GM23338 (cell line): ENCODE measurements around the gene ACSF3. TPM values are rescaled to one million over a fixed set of nuclear protein-coding genes. Genes with fewer than 3 reads are reported as not detected.

Source experiments
- ATAC-seq: fragments of 200-7000 bp; cut with Tn5 transposase; 3 replicates; pipeline ENCODE4 v1.9.1; 2020
- DNase-seq: peaks from one replicate; pipeline ENCODE4 v3.0.0-alpha.2; 2015; ENCODE audit warnings: low spot score
- H2AFZ ChIP-seq: fragments of 200-600 bp; sonication (generic); 2 replicates; pipeline ENCODE4 v1.8.0; 2016; ENCODE audit warnings: antibody characterized with exemption, mild to moderate bottlenecking, moderate library complexity
- H3F3A ChIP-seq: fragments of 200-600 bp; sonication (generic); replicated peaks from 2 replicates; pipeline ENCODE4 v1.8.0; 2017; ENCODE audit warnings: antibody characterized with exemption, mixed run types, low read depth
- H3K27ac ChIP-seq: fragments of 200-600 bp; sonication (generic); 2 replicates; pipeline ENCODE4 v1.6.1; 2016; ENCODE audit warnings: low read depth
- H3K27me3 ChIP-seq: fragments of 200-600 bp; sonication (generic); 2 replicates; pipeline ENCODE4 v1.8.0; 2016; ENCODE audit warnings: mild to moderate bottlenecking, mixed run types, moderate library complexity; ENCODE audit not compliant: insufficient read depth
- H3K36me3 ChIP-seq: fragments of 200-600 bp; sonication (generic); 2 replicates; pipeline ENCODE4 v1.8.0; 2016; ENCODE audit warnings: mild to moderate bottlenecking; ENCODE audit not compliant: insufficient read depth
- H3K4me1 ChIP-seq: fragments of 200-600 bp; sonication (generic); 2 replicates; pipeline ENCODE4 v1.8.0; 2016; ENCODE audit warnings: mild to moderate bottlenecking, moderate library complexity; ENCODE audit not compliant: insufficient read depth
- H3K4me2 ChIP-seq: fragments of 200-600 bp; sonication (generic); 2 replicates; pipeline ENCODE4 v1.7.1; 2017; ENCODE audit warnings: mixed run types
- H3K4me3 ChIP-seq: fragments of 200-600 bp; sonication (generic); 2 replicates; pipeline ENCODE4 v1.6.1; 2016; ENCODE audit warnings: mixed run types
- H3K79me2 ChIP-seq: fragments of 200-600 bp; sonication (generic); replicated peaks from 2 replicates; pipeline ENCODE4 v1.8.0; 2017; ENCODE audit warnings: mild to moderate bottlenecking; ENCODE audit not compliant: insufficient read depth
- H3K9me2 ChIP-seq: fragments of 200-600 bp; sonication (generic); 2 replicates; pipeline ENCODE4 v1.8.0; 2017; ENCODE audit not compliant: insufficient read depth
- H4K20me1 ChIP-seq: fragments of 200-600 bp; sonication (generic); replicated peaks from 2 replicates; pipeline ENCODE4 v1.8.0; 2017; ENCODE audit warnings: mild to moderate bottlenecking; ENCODE audit not compliant: insufficient read depth
- H3K27ac Mint-ChIP-seq: 2 replicates; pipeline ENCODE4 v1.8.0; 2020; ENCODE audit warnings: inconsistent platforms, mild to moderate bottlenecking, moderate library complexity, mixed read lengths
- H3K27me3 Mint-ChIP-seq: 3 replicates; pipeline ENCODE4 v1.8.0; 2022; ENCODE audit warnings: low read depth, mild to moderate bottlenecking, moderate library complexity, mixed read lengths, inconsistent platforms; ENCODE audit not compliant: insufficient read depth, poor library complexity
- H3K36me3 Mint-ChIP-seq: 3 replicates; pipeline ENCODE4 v1.8.0; 2021; ENCODE audit warnings: low read depth, mild to moderate bottlenecking, inconsistent platforms, moderate library complexity, mixed read lengths
- H3K4me1 Mint-ChIP-seq: 3 replicates; pipeline ENCODE4 v1.8.0; 2020; ENCODE audit warnings: mild to moderate bottlenecking, inconsistent platforms, mixed read lengths
- H3K4me3 Mint-ChIP-seq: 3 replicates; pipeline ENCODE4 v1.8.0; 2021; ENCODE audit warnings: moderate library complexity, mild to moderate bottlenecking, inconsistent platforms, mixed read lengths
- H3K9me3 Mint-ChIP-seq: 3 replicates; pipeline ENCODE4 v1.8.0; 2020; ENCODE audit warnings: moderate library complexity, mild to moderate bottlenecking, inconsistent platforms, mixed read lengths
- CREB1 ChIP-seq: fragments of 250-450 bp; sonication (Bioruptor Pico); IDR thresholded peaks from 2 replicates; pipeline ENCODE4 v1.5.0; 2020; ENCODE audit warnings: low read depth, mild to moderate bottlenecking, moderate library complexity
- ETS1 ChIP-seq: IDR thresholded peaks from 2 replicates; pipeline ENCODE4 v1.6.1; 2016; ENCODE audit warnings: antibody characterized with exemption
- EZH2 ChIP-seq: fragments of 200-600 bp; sonication (generic); IDR thresholded peaks from one replicate; pipeline ENCODE4 v1.8.0; 2017; ENCODE audit warnings: antibody characterized with exemption, mild to moderate bottlenecking, low read depth; ENCODE audit not compliant: unreplicated experiment
- JUNB ChIP-seq: IDR thresholded peaks from one replicate; pipeline ENCODE4 v1.6.1; 2016; ENCODE audit warnings: antibody characterized with exemption; ENCODE audit not compliant: unreplicated experiment
- NANOG ChIP-seq: IDR thresholded peaks from 2 replicates; pipeline ENCODE4 v1.6.1; 2016; ENCODE audit warnings: antibody characterized with exemption, borderline replicate concordance
- REST ChIP-seq: IDR thresholded peaks from one replicate; pipeline ENCODE4 v1.6.1; 2018; ENCODE audit warnings: antibody characterized with exemption; ENCODE audit not compliant: unreplicated experiment
- ZNF331 ChIP-seq: fragments of 250-450 bp; sonication (Bioruptor Pico); IDR thresholded peaks from 2 replicates; pipeline ENCODE4 v1.5.0; 2020; ENCODE audit warnings: low read depth, mild to moderate bottlenecking, moderate library complexity
- polyA plus RNA-seq: library from polyadenylated mRNA; unstranded; fragments of >200 nt; fragmentation: Nextera tagmentation; extraction: Ambion mirVana; gene quantifications from 2 replicates; pipeline ENCODE4 v1.2.1, GENCODE V29; 2016
- total RNA-seq: library from RNA; depleted of rRNA; stranded (reverse); fragments of >200 nt; shearing (Covaris generic); gene quantifications from 2 replicates; pipeline ENCODE4 v1.2.3, GENCODE V29; 2014
- TF ChIP-seq, protein P1 (sequence below), 2 experiments: fragments of 200-600 bp in 1 of 2; sonication (generic) in 1 of 2; conservative IDR thresholded peaks; 2 replicates each; pipeline versions ENCODE4 v1.5.1 to v1.6.1; 2016 to 2017; ENCODE audit warnings: antibody characterized with exemption in 2 of 2, low read depth in 2 of 2, mild to moderate bottlenecking in 2 of 2, moderate library complexity in 1 of 2

The ACSF3 gene
- total and polyA plus RNA-seq, 2 experiments from 2014 or later = 12.8 to 23.1 TPM

DNA sequence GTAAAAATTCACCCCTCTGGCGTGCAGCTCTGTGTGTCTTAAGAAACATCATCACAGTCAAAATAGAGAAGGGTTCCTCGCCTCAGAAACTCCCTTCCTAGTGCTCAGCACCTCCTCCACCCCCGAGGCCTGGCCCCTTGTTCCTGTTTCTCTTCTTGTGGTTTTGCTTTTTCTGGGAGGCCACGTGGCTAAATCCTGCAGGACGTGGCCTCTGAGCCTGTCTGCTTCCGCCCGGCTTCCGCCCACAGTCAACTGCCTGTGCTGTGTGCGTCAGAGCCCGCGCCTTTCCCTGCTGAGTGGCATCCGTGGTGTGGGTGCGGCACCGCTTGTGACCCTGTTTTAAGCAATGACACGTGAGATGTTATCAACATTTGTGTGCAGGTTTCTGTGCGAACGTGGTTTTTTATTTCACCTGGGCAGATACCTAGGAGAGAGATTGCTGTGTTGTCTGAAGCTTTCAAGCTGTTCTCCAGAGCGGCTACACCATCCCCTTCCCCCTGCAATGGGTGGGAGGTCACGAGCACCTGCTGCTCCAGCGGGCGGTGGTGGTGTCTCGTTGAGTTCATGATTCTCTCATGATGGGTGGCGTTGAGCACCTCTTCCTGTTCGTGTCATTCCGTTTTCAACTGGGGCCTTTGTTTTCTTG is 21.7 kb downstream of the ACSF3 start (continued):
- TF ChIP-seq ETS1 = no peak
- TF ChIP-seq, protein P1, sequence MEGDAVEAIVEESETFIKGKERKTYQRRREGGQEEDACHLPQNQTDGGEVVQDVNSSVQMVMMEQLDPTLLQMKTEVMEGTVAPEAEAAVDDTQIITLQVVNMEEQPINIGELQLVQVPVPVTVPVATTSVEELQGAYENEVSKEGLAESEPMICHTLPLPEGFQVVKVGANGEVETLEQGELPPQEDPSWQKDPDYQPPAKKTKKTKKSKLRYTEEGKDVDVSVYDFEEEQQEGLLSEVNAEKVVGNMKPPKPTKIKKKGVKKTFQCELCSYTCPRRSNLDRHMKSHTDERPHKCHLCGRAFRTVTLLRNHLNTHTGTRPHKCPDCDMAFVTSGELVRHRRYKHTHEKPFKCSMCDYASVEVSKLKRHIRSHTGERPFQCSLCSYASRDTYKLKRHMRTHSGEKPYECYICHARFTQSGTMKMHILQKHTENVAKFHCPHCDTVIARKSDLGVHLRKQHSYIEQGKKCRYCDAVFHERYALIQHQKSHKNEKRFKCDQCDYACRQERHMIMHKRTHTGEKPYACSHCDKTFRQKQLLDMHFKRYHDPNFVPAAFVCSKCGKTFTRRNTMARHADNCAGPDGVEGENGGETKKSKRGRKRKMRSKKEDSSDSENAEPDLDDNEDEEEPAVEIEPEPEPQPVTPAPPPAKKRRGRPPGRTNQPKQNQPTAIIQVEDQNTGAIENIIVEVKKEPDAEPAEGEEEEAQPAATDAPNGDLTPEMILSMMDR (conservative IDR thresholded peaks at IDR 0.05; ENCODE audit: low read depth in 2 of 2) = no peak
- no peak for TF ChIP-seq EZH2
- TF ChIP-seq NANOG = no peak
- TF ChIP-seq JUNB = no peak
- TF ChIP-seq ZNF331 (CRISPR knock-in tag) = no peak

- Histone ChIP-seq H3K9me2 (no peaks in the 10 kb centered on the region), H3K79me2 (0 out of 2 replicates have a peak, but pooled peaks cover 4% of the 10 kb centered on the region), H3K4me1 (no peaks in the 10 kb centered on the region), H2AFZ (no peak overlapping the region), H4K20me1 (no peaks in the 10 kb centered on the region), H3K4me3 (no peak overlapping the region), H3K36me3 (no peaks in the 10 kb centered on the region; the same call in 1 of the 2 replicates), H3K27ac (no peak overlapping the region), H3K27me3 (no peaks in the 10 kb centered on the region), H3K4me2 (no peak overlapping the region), H3F3A (no peaks in the 10 kb centered on the region)
- H3K27ac Mint-ChIP-seq = no peak overlapping the region
- no peak for DNase-seq
- peaks cover 26% of the 10 kb centered on the region for H3K4me1 Mint-ChIP-seq
- no peaks in the 10 kb centered on the region for H3K9me3 Mint-ChIP-seq
- peaks cover 40% of the 10 kb centered on the region for H3K36me3 Mint-ChIP-seq
- H3K4me3 Mint-ChIP-seq = no peak overlapping the region
- no peak for ATAC-seq
- TF ChIP-seq NANOG = no peak
- TF ChIP-seq CREB1 (CRISPR knock-in tag) = no peak
- no peak for TF ChIP-seq ETS1
- TF ChIP-seq REST = no peak
- no peak for TF ChIP-seq EZH2
- peaks cover 3% of the 10 kb centered on the region for H3K27me3 Mint-ChIP-seq
Observed at GRCh38 chr16:89116341-89117226, 22.9 kb downstream of the ACSF3 start.
